ENCODE measurements around the gene HSPA5.
A peak's percentile ranks its signal among the peaks of the same experiment; 100 is the strongest.
"Not testable (repeated sequence)": the region's sequence is repeated elsewhere in the genome, so short reads cannot be mapped to it uniquely, and the experiment has no call there.

Gene HSPA5

DNA sequence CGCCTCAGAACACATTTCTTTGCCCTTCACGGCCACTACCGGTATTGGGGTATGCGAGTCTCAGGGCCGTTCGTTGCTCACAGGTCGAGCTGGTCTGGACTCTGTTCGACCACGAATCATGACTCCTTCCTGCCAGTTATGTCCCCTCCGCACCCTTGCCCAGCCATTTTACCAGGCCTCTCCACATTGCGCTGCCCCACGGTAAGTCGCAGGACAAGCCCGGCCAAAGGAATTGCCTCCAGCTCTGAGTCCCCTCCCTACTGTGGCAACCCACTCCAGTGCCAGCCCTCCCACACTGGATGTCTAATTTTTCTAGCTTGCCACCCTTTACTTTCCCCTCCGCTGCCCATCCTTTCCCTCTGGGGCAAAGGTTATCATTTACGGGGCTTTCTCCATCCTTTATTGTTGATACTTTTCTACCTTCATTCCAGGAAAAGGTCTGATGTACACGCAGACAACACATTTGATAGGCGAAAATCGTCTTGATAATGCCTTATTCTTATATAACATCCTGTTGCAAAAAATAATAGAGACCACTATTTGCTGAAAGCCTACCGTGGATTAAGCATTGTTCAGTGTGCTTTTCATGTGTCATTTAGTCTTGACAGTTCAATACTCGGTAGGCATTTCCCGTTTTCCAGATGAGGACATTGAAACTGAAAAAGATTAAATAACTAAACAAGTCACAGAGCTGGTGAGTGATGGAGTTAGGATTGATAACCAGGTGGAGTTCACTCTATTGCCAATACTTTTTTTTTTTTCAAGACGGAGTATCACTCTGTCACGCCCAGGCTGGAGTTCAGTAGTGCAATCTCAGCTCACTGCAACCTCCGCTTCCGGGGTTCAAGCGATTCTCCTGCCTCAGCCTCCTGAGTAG lies 958 bp upstream of the HSPA5 start:
- DNase-seq (ENCODE audit: low spot score): peak; percentile 56

DNA sequence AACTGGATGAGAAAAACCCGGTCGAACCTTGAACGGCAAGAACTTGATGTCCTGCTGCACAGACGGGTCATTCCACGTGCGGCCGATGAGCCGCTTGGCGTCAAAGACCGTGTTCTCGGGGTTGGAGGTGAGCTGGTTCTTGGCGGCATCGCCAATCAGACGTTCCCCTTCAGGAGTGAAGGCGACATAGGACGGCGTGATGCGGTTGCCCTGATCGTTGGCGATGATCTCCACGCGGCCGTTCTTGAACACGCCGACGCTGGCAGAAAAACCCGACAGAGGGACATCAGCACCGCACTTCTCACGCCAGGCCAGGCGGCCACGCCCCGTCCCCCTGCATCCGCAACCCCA lies 519 bp downstream of the HSPA5 start:
- no peak for DNase-seq (ENCODE audit: low spot score)

- DNase-seq (ENCODE audit: low spot score): no peak
Observed at GRCh38 chr9:125239631-125240597, 1.2 kb downstream of the HSPA5 start.

GRCh38 chr9:125238915-125239446 lies 2.2 kb downstream of the HSPA5 start:
- no peak for DNase-seq (ENCODE audit: low spot score)

DNA sequence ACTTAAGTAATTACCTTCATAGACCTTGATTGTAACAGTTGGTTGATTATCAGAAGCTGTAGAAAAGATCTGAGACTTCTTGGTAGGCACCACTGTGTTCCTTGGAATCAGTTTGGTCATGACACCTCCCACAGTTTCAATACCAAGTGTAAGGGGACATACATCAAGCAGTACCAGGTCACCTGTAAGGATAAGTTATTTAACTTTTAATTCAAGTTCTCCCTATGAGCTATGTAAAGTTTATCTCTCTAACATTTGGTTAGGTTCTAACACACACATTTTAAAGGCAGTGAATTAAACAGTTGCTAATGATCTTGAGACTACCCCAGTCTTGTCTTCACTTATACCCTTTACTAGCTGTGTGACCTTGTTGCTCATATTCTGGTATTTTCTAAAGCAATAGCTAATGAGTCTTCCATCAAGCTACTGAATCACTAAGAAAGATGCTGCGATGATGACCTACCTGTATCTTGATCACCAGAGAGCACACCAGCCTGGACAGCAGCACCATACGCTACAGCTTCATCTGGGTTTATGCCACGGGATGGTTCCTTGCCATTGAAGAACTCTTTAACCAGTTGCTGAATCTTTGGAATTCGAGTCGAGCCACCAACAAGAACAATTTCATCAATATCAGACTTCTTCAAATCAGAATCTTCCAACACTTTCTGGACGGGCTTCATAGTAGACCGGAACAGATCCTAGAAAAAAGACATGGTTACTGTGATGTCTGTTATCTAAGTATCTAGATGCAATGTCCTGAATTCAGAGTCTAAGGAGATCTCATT lies 2.8 kb downstream of the HSPA5 start:
- DNase-seq (ENCODE audit: low spot score): no peak

- DNase-seq (ENCODE audit: low spot score): not testable (repeated sequence)
Observed at GRCh38 chr9:125236520-125237159, 4.5 kb downstream of the HSPA5 start.

GRCh38 chr9:125235804-125236519 lies 5.2 kb downstream of the HSPA5 start:
- no peak for DNase-seq (ENCODE audit: low spot score)

- not testable (repeated sequence) for DNase-seq (ENCODE audit: low spot score)
Observed at GRCh38 chr9:125234099-125234498, 7.0 kb downstream of the HSPA5 start.

DNA sequence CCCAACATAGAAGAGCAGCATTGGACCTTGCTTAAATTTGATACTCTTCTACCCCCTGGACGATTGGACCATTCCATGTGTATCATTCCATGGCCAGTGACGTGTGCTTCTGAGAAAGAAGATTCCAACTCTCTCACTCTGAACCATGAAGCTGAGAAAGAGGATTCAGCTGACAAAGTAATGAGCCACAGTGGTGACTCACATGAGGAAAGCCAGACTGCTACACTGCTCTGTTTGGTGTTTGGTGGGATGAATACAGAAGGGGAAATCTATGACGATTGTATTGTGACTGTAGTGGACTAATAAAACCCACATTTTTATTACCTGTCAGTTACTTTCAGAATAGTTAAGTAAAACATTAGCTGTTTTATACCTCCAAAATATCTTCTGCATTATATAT lies 7.5 kb downstream of the HSPA5 start:
- no peak for DNase-seq (ENCODE audit: low spot score)

DNA sequence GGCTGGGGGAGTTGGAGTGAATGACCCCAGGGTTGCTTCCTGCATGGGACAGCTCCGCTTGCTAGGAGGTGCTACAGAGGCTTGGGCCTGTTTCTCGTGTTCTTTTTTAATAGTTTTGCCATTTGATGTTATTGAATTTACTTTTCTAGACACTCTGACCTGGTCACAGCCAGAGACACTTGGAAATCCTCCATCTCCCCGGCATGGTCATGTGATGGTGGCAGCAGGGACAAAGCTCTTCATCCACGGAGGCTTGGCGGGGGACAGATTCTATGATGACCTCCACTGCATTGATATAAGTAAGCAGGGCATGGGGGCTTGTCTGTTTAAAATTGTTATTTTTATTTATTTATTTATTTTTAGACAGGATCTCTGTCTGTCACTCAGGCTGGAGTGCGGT lies 13.4 kb downstream of the HSPA5 start:
- no peak for DNase-seq (ENCODE audit: low spot score)

DNA sequence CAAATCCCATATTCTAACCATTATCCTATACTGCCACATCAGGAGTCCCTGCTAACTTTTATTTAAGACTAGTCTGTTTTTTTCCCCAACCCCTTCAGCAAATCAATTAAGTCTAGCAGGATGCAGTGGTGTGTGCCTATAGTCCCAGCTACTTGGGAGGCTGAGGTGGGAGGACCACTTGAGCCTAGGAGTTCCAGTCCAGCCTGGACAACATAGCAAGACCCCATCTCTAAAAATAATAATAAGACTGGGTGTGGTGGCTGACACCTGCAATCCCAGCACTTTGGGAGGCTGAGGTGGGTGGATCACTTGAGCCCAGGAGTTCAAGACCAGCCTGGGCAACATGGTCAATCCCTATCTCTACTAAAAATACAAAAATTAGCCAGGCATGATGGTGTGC lies 16.3 kb downstream of the HSPA5 start:
- DNase-seq (ENCODE audit: low spot score): not testable (repeated sequence)

DNA sequence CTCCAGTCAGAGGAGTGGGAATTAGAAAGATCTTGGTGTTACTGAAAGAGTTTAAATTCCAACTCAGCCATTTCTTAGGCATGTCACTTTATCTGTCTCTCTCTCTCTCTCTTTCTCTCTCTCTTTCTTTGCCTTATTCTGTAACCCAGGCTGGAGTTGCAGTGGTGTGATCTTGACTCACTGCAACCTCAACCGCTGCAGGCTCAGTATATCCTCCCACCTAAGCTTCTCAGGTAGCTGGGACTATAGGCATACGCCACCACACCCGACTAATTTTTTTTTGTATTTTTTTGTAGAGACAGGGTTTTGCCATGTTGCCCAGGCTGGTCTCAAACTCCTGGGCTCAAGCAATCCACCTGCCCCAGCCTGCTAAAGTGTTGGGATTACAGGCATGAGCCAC lies 22.5 kb downstream of the HSPA5 start:
- DNase-seq (ENCODE audit: low spot score): no peak

DNA sequence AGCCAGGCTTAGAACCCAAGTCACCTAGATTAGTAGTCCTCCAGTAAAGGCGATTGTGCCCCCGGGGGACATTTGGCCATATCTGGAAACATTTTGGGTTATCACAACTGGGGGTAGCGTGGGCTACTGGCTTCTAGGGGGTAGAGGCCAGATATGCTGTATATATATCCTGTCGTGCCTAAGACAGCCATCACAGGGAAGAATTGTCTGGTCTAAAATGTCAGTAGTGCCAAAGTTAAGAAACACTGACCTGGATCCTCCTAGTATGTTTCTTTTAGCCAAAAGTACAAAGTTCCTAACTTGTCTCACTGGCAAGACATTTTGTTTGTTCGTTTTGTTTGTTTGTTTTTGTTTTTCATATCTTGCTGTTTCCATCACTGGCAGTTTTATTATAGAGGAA lies 27.0 kb downstream of the HSPA5 start:
- no peak for DNase-seq (ENCODE audit: low spot score)

DNA sequence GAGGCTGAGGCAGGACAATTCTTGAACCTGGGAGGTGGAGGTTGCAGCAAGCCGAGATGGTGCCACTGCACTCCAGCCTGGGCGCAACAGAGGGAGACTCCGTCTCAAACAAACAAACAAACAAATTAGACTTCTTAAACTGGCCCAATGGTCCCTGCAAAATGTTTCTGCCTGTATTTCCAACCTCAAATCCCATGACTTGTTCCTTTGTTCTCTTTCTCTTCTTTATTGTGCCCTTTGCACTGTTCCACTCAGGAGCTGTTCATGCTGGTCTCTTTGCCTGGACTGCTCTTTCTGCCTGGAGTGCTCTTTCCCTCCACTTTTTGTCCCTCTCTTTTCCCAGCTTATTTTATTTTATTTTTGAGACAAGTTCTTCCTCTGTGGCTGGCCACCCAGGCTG lies 36.7 kb downstream of the HSPA5 start:
- DNase-seq (ENCODE audit: low spot score): no peak

GRCh38 chr9:125202846-125203618 lies 38.1 kb downstream of the HSPA5 start:
- peak; percentile 66 for DNase-seq (ENCODE audit: low spot score)

DNA sequence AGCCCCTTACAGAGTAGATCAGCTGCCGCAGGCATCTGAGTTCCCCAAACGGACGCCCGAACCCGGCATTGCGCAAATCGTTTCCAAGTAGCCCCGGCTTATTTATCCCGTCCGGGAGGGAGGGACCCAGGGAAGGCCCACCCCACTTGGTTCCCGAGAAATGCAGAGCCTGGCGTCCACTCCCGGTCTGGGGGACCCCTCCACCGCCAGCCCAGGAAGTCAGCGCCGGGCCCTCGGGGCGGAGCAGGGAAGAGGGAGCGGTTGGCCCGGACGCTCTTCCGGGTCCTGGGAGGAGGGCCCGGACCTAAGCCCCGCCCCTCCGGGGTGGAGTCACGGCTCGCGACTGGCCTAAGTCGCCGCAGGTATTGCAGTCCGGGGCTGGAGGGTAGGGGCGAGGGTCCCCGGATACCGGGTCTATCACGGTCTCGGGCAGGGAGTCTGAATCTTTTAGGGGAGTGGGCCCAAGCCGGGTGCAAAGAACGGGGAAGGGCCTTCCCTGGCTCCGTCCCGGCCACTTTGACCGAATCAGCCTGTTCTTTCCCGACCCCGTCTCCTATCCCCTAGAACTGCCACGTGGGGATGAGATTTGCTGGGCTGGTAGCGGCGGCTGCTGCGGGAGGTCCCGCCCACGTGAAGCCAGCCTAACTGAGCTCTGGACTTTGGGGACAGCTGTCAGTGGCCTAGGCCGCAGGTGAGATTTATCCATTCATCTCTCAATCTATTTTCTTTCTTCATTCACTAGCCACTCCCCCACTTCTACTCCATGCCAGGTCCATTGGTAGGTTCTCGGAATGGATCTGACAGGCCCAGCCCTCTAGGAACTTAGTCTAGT lies 40.7 kb downstream of the HSPA5 start, which contains the start of gene RABEPK:
TSS of gene RABEPK (plus strand) at position 327 of the 832 bp plus-strand sequence. CDS start 2,472 bp downstream, outside the sequence.
- DNase-seq (ENCODE audit: low spot score): peak; percentile 96

DNA sequence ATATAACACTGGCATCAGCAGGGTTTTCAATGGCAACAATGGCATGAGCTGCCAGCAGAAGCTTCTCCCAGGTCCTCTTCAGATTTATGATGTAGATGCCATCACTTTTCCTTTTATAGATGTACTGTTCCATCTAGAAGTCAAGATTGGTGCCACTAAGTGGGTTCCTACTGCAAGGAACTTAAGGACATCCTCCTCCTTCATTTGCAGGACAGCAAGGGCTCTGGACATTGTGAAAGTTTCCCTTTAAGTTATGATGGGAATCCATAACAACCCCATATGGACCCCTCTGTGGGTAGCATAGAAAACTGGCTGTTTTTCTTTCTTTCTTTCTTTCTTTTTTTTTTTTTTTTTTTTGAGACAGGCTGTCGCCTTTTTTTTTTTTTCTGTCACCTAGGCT lies 45.6 kb downstream of the HSPA5 start:
- DNase-seq (ENCODE audit: low spot score): not testable (repeated sequence)

DNA sequence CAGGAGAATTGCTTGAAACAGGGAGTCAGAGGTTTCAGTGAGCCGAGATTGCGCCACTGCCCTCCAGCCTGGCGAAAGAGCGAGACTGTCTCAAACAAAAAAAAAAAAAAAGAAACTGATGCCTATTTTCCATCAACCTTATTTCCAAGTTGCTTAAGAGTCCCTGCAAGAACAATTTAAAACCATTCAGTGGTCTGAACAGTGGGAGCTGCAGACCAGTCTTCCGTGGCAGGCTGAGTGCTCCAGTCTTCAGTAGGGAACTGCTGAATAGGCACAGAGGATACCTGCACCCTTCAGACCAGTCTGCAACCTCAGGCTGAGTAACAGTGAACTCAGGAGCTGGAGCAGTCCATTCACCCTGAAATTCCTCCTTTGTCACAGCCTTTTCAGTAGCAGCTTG lies 46.7 kb downstream of the HSPA5 start:
- not testable (repeated sequence) for DNase-seq (ENCODE audit: low spot score)

GRCh38 chr9:125190361-125190801 lies 50.8 kb downstream of the HSPA5 start:
- DNase-seq (ENCODE audit: low spot score): no peak

Data from D341Med (cell line).